HCT116 (cell line): ENCODE results near the gene ELF5. TPM values are rescaled to one million over a fixed set of nuclear protein-coding genes. Genes with fewer than 3 reads are reported as not detected.

ENCODE experiments used
- ATAC-seq: fragments of 200-7000 bp; cut with Tn5 transposase; 2 replicates; pipeline ENCODE4 v1.9.1; 2020; ENCODE audit warnings: mild to moderate bottlenecking, moderate library complexity
- BruUV-seq: library from RNA; stranded (reverse); fragments of 400-500 nt; replicated peaks from 2 replicates; lab custom pipeline; 2021; lab: Mats Ljungman, UMichigan
- CTCF ChIA-PET: fragments of 300-600 bp; sonication (Branson Sonifier 250); formaldehyde crosslinking; loops from one replicate; lab custom pipeline; 2021; ENCODE audit warnings: antibody characterized with exemption; lab: Charles Lee
- POLR2A ChIA-PET: fragments of 300-600, 350-600 bp; sonication (Branson Sonifier 250); formaldehyde crosslinking; loops from one replicate; lab custom pipeline; 2021; ENCODE audit warnings: antibody characterized with exemption; lab: Charles Lee
- RAD21 ChIA-PET, 2 experiments: fragments of 300-600 bp; sonication (Branson Sonifier 250); formaldehyde crosslinking; loops; one replicate each; lab custom pipeline; 2023; ENCODE audit warnings: low total read pairs in 2 of 2; ENCODE audit not compliant: uncharacterized antibody in 2 of 2, unreplicated experiment in 2 of 2, low non-redundant PET in 1 of 2; lab: Charles Lee
- DNase-seq: peaks from one replicate; pipeline ENCODE4 v3.0.0-alpha.2; 2010; ENCODE audit warnings: low read depth, low spot score
- H2AFZ ChIP-seq: fragments of 200-600 bp; shearing (Covaris generic), sonication (generic); 2 replicates; pipeline ENCODE4 v1.6.1; 2017; ENCODE audit warnings: low read depth, mixed run types, mixed read lengths, antibody characterized with exemption, low read length; ENCODE audit not compliant: poor library complexity, severe bottlenecking
- H3K27ac ChIP-seq: 2 replicates; pipeline ENCODE4 v1.5.1; 2012; ENCODE audit warnings: low read depth, low read length
- H3K27me3 ChIP-seq: fragments of 200-600 bp; sonication (generic); 2 replicates; pipeline ENCODE4 v1.6.1; 2016; ENCODE audit warnings: mixed run types, low read length, mixed read lengths; ENCODE audit not compliant: insufficient read depth
- H3K36me3 ChIP-seq, 2 experiments: fragments of 200-500 bp in 1 of 2; fragments of 200-600 bp in 1 of 2; sonication (Bioruptor generic) in 1 of 2; sonication (generic) in 1 of 2; 2 replicates each; pipeline versions ENCODE4 v1.5.1 to v1.6.1; 2014 to 2016; ENCODE audit warnings: low read length in 2 of 2, inconsistent platforms in 1 of 2, mixed read lengths in 1 of 2, mixed run types in 1 of 2; ENCODE audit not compliant: insufficient read depth in 2 of 2, control insufficient read depth in 1 of 2
- H3K4me1 ChIP-seq, 2 experiments: fragments of 200-600 bp in 1 of 2; sonication (generic) in 1 of 2; 2 replicates each; pipeline versions ENCODE4 v1.5.1 to v1.6.1; 2012 to 2017; ENCODE audit warnings: low read length in 2 of 2, inconsistent platforms in 1 of 2, mild to moderate bottlenecking in 1 of 2, mixed read lengths in 1 of 2, mixed run types in 1 of 2, moderate library complexity in 1 of 2; ENCODE audit not compliant: insufficient read depth in 2 of 2, control insufficient read depth in 1 of 2
- H3K4me2 ChIP-seq: fragments of 200-600 bp; sonication (generic); 2 replicates; pipeline ENCODE4 v1.6.1; 2017; ENCODE audit warnings: mixed run types, low read length, mixed read lengths
- H3K4me3 ChIP-seq, 2 experiments: fragments of 200-600 bp in 1 of 2; sonication (generic) in 1 of 2; replicated peaks in 1 of 2; 2 replicates each; pipeline ENCODE4 v1.5.1; 2011 to 2016; ENCODE audit warnings: low read length in 2 of 2, control low read depth in 1 of 2, low read depth in 1 of 2, mild to moderate bottlenecking in 1 of 2, mixed read lengths in 1 of 2, mixed run types in 1 of 2
- H3K79me2 ChIP-seq: fragments of 200-600 bp; sonication (generic); 2 replicates; pipeline ENCODE4 v1.6.1; 2017; ENCODE audit warnings: mild to moderate bottlenecking, mixed run types, low read length, moderate library complexity, mixed read lengths; ENCODE audit not compliant: insufficient read depth
- H3K9ac ChIP-seq: fragments of 200-600 bp; sonication (generic); 2 replicates; pipeline ENCODE4 v1.6.1; 2016; ENCODE audit warnings: low read length, mixed read lengths
- H3K9me2 ChIP-seq: fragments of 200-600 bp; sonication (generic), shearing (Covaris generic); 2 replicates; pipeline ENCODE4 v1.6.1; 2017; ENCODE audit warnings: mixed run types, mild to moderate bottlenecking, moderate library complexity; ENCODE audit not compliant: insufficient read depth
- H3K9me3 ChIP-seq, 2 experiments: fragments of 200-500 bp in 1 of 2; fragments of 200-600 bp in 1 of 2; sonication (Bioruptor generic) in 1 of 2; sonication (generic) in 1 of 2; 2 replicates each; pipeline ENCODE4 v1.6.1; 2014 to 2017; ENCODE audit warnings: low read length in 2 of 2, mixed read lengths in 2 of 2, inconsistent platforms in 1 of 2, low read depth in 1 of 2, mild to moderate bottlenecking in 1 of 2, mixed run types in 1 of 2, moderate library complexity in 1 of 2; ENCODE audit not compliant: control insufficient read depth in 1 of 2, insufficient read depth in 1 of 2
- H4K20me1 ChIP-seq: fragments of 200-600 bp; sonication (generic), shearing (Covaris generic); 2 replicates; pipeline ENCODE4 v1.6.1; 2017; ENCODE audit warnings: mixed run types, mild to moderate bottlenecking, moderate library complexity; ENCODE audit not compliant: insufficient read depth
- CBX3 ChIP-seq: IDR thresholded peaks from 2 replicates; pipeline ENCODE4 v1.6.1; 2012; ENCODE audit warnings: low read depth
- CEBPB ChIP-seq: IDR thresholded peaks from 2 replicates; pipeline ENCODE4 v1.6.1; 2012; ENCODE audit warnings: low read depth
- EGR1 ChIP-seq: IDR thresholded peaks from 2 replicates; pipeline ENCODE4 v1.6.1; 2012; ENCODE audit warnings: low read depth
- ELF1 ChIP-seq: IDR thresholded peaks from 2 replicates; pipeline ENCODE4 v1.6.1; 2012; ENCODE audit warnings: low read depth, borderline replicate concordance
- EZH2 ChIP-seq: fragments of 200-600 bp; sonication (generic); IDR thresholded peaks from 2 replicates; pipeline ENCODE4 v1.6.1; 2017; ENCODE audit warnings: antibody characterized with exemption, mixed run types
- FOSL1 ChIP-seq: IDR thresholded peaks from 2 replicates; pipeline ENCODE4 v1.6.1; 2012; ENCODE audit warnings: low read depth
- JUND ChIP-seq: IDR thresholded peaks from 2 replicates; pipeline ENCODE4 v1.6.1; 2012
- POLR2AphosphoS5 ChIP-seq: IDR thresholded peaks from 2 replicates; pipeline ENCODE4 v1.6.1; 2011; ENCODE audit warnings: mild to moderate bottlenecking, low read depth, low read length, moderate library complexity
- RAD21 ChIP-seq: IDR thresholded peaks from 2 replicates; pipeline ENCODE4 v1.6.1; 2012; ENCODE audit warnings: low read depth, mild to moderate bottlenecking
- SIN3A ChIP-seq: IDR thresholded peaks from 2 replicates; pipeline ENCODE4 v1.6.1; 2012; ENCODE audit warnings: low read depth
- SP1 ChIP-seq: IDR thresholded peaks from 2 replicates; pipeline ENCODE4 v1.6.1; 2012; ENCODE audit warnings: low read depth
- SRF ChIP-seq: IDR thresholded peaks from 2 replicates; pipeline ENCODE4 v1.6.1; 2012; ENCODE audit warnings: low read depth
- TCF7L2 ChIP-seq: IDR thresholded peaks from 2 replicates; pipeline ENCODE4 v1.7.0; 2011; ENCODE audit warnings: borderline replicate concordance, inconsistent platforms; ENCODE audit not compliant: insufficient read depth, insufficient read length; ENCODE audit errors: extremely low read depth
- ZFX ChIP-seq: fragments of 450-650 bp; IDR thresholded peaks from 2 replicates; pipeline ENCODE4 v1.6.1; 2017
- ZNF274 ChIP-seq: fragments of 200-500 bp; sonication (Bioruptor generic); IDR thresholded peaks from 2 replicates; pipeline ENCODE4 v1.6.1; 2014; ENCODE audit warnings: mild to moderate bottlenecking, low read depth, low read length, inconsistent platforms
- intact Hi-C: fragments of 100-400 bp; cut with micrococcal nuclease; formaldehyde crosslinking; loops from 2 replicates; pipeline ENCODE4 v1.10.0; 2022
- total RNA-seq: library from RNA; stranded (reverse); gene quantifications from one replicate; pipeline ENCODE4 v1.2.1, GENCODE V29; 2021; ENCODE audit not compliant: unreplicated experiment
- TF ChIP-seq, protein P1 (sequence below): IDR thresholded peaks from 2 replicates; pipeline ENCODE4 v1.6.1; 2012
- TF ChIP-seq, protein P2 (sequence below): IDR thresholded peaks from 2 replicates; pipeline ENCODE4 v1.6.1; 2012
- TF ChIP-seq, protein P3 (sequence below): IDR thresholded peaks from 2 replicates; pipeline ENCODE4 v1.6.1; 2011; ENCODE audit warnings: mild to moderate bottlenecking, low read length, moderate library complexity; ENCODE audit not compliant: insufficient replicate concordance; ENCODE audit errors: extremely low read depth

The ELF5 gene
- total RNA-seq, 1 experiment from 2014 or later, result 0.32 TPM

DNA sequence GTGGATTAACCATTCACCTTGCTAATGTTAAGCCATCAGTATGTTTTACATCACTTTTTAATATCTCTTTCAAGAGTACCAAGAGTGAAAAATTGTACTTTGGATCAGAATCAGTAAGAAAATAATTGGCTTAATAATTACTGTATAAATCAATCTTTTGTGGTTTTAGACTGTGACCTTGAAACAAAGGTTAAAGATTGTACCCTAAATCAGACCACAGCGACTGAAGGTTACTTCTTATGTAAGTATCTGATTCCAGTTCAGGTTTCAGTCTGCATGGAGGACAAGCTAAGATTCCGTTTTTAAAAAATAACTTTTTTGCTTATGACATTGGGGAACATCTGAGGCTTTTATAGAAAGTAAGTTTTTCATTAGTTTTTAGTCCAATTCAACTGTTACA is 56.0 kb downstream of the ELF5 start (continued):
- no peak for TF ChIP-seq ELF1
- TF ChIP-seq, protein P1, sequence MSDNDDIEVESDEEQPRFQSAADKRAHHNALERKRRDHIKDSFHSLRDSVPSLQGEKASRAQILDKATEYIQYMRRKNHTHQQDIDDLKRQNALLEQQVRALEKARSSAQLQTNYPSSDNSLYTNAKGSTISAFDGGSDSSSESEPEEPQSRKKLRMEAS, result no peak
- no peak for TF ChIP-seq CBX3
- no peak for TF ChIP-seq EZH2
- no peak for TF ChIP-seq ZNF274

DNA sequence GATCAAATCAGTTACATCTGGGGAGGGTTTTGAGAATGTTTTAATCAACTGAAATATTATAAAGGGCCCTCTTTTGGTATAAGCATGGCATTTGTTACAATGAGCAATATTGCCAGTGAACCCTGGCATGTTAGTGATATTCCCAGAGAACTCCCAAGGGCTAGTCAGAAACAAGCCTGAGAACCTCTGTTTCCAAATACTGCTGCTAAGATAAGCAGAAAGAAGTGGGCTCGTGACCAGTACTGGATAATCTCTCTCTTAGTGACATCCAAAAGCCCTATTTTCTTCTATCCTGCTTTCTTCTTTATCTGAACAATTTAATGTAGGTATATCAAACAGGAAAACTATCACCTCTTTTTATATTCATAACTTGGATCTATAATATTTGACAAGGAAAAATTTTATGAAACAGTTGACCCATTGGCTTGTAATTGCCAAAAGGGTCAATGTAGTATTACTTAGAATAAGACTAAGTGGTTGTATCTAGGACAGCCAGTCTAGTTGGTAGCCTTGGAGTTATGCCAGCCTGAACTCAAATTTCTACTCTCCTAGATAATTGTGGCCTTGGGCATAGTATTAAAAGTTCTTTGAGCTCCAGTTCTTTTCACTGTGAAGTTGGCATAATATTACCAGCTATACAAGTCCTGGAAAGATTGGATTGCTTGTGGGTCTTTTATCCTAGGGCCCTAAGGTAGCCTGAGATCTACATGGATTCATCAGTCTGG is 59.1 kb downstream of the ELF5 start:
- Histone ChIP-seq H4K20me1 (no peaks in the 10 kb centered on the region), H3K4me3 (no peak overlapping the region), H3K4me2 (no peak overlapping the region), H3K9me3 (no peaks in the 10 kb centered on the region), H3K36me3 (peaks cover 15 to 58% of the 10 kb centered on the region in 2 experiments), H3K27ac (no peak overlapping the region), H3K79me2 (no peaks in the 10 kb centered on the region), H3K4me1 (no peaks in the 10 kb centered on the region), H3K9me2 (no peaks in the 10 kb centered on the region), H3K27me3 (no peaks in the 10 kb centered on the region), H2AFZ (no peak overlapping the region), H3K9ac (no peak overlapping the region)
- CTCF ChIA-PET, result interaction anchor here (1.1 kb wide), 1 partner anchor 38 kb away, joined by 3 read pairs; no protein-coding TSS in a partner anchor
- intact Hi-C loops, result no loop called here
- RAD21 ChIA-PET, result no interaction called here
- BruUV-seq, result no TSS peak
- DNase-seq (no peak), ATAC-seq (no peak)
- POLR2A ChIA-PET, result no interaction called here
- TF ChIP-seq SP1, result no peak
- TF ChIP-seq, protein P1, result no peak
- TF ChIP-seq SIN3A, result no peak
- TF ChIP-seq EGR1, result no peak
- no peak for TF ChIP-seq TCF7L2
- no peak for TF ChIP-seq ELF1
- no peak for TF ChIP-seq RAD21
- TF ChIP-seq, protein P2, sequence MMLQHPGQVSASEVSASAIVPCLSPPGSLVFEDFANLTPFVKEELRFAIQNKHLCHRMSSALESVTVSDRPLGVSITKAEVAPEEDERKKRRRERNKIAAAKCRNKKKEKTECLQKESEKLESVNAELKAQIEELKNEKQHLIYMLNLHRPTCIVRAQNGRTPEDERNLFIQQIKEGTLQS, result no peak
- TF ChIP-seq, protein P3, sequence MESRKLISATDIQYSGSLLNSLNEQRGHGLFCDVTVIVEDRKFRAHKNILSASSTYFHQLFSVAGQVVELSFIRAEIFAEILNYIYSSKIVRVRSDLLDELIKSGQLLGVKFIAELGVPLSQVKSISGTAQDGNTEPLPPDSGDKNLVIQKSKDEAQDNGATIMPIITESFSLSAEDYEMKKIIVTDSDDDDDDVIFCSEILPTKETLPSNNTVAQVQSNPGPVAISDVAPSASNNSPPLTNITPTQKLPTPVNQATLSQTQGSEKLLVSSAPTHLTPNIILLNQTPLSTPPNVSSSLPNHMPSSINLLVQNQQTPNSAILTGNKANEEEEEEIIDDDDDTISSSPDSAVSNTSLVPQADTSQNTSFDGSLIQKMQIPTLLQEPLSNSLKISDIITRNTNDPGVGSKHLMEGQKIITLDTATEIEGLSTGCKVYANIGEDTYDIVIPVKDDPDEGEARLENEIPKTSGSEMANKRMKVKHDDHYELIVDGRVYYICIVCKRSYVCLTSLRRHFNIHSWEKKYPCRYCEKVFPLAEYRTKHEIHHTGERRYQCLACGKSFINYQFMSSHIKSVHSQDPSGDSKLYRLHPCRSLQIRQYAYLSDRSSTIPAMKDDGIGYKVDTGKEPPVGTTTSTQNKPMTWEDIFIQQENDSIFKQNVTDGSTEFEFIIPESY, result no peak
- no peak for TF ChIP-seq JUND
- TF ChIP-seq POLR2AphosphoS5, result no peak
- TF ChIP-seq SRF, result no peak
- TF ChIP-seq CEBPB, result no peak
- TF ChIP-seq ZFX, result no peak
- TF ChIP-seq ZNF274, result no peak
- no peak for TF ChIP-seq FOSL1
- TF ChIP-seq EZH2, result no peak
